Skeletal muscle satellite cell (primary cell): ENCODE data around the gene PPP2R2B.

Experiments used
- H3K27me3 ChIP-seq: 2 replicates; pipeline ENCODE4 v1.7.0; 2013; ENCODE audit warnings: low read length; ENCODE audit not compliant: control insufficient read depth, insufficient read depth
- H3K36me3 ChIP-seq: 2 replicates; pipeline ENCODE4 v1.7.0; 2013; ENCODE audit warnings: mild to moderate bottlenecking, control low read depth, low read length; ENCODE audit not compliant: insufficient read depth
- H3K4me1 ChIP-seq: 2 replicates; pipeline ENCODE4 v1.7.0; 2013; ENCODE audit warnings: low read length; ENCODE audit not compliant: control insufficient read depth, insufficient read depth
- H3K4me2 ChIP-seq: 2 replicates; pipeline ENCODE4 v1.7.0; 2013; ENCODE audit warnings: mild to moderate bottlenecking, low read length
- H3K4me3 ChIP-seq: 2 replicates; pipeline ENCODE4 v1.7.0; 2013; ENCODE audit warnings: low read length
- H3K9ac ChIP-seq: 2 replicates; pipeline ENCODE4 v1.7.0; 2013; ENCODE audit warnings: mild to moderate bottlenecking, low read depth, low read length, moderate library complexity
- H3K9me3 ChIP-seq: replicated peaks from 2 replicates; pipeline ENCODE4 v1.7.0; 2013; ENCODE audit warnings: mild to moderate bottlenecking, control low read depth, low read length

The PPP2R2B gene

DNA sequence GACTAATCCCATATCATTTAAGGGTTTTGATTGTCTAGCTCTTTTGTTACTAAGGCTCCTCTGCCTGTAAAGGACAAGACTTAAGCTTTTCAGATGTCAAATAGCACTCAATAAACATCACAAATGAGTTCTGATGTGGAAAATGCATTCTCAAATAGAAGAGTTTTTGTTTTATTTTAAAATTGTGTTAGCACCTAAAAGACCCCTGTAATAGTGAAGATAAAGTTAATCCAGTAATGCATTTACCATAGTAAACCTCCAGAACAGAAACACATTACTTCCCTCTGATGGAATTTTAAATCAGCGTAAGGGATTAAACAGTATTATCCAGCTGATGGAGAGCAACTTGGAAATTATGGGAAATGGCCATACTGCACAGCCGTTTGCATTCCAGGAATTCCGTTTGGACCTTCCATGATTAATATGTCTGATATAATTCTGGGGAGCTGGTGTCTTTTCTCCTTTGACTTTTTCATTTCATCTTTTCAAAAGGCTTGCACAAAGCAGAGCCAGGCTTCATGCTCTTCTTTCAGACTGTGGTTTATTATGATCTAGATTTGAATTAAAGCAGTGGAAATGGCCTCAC, 105.6 kb downstream of the PPP2R2B start:
- Histone ChIP-seq H3K9ac (no peak overlapping the region), H3K4me3 (no peak overlapping the region), H3K4me1 (no peaks in the 10 kb centered on the region), H3K9me3 (no peaks in the 10 kb centered on the region), H3K27me3 (no peaks in the 10 kb centered on the region), H3K4me2 (no peak overlapping the region), H3K36me3 (no peaks in the 10 kb centered on the region)

DNA sequence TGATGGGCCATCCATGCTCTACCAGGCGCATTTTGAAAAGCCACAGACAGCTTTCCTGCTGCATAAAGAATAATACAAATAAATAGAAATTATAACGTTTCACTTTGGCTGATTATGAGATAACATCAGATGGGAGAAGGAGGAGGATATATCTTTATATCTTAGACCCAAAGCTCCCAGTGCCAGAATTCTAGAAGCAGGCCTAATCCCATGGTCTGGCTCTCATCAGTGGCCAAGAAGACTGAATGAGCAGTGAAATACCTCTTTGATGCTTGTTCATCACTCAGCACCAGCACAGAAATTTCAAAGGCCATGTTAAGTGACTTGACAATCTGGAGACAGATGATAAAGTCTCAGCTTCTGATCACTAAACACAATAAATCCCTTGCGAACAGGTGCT, 107.6 kb downstream of the PPP2R2B start:
- Histone ChIP-seq H3K4me2 (no peak overlapping the region), H3K9ac (no peak overlapping the region), H3K36me3 (no peaks in the 10 kb centered on the region), H3K4me3 (no peak overlapping the region), H3K9me3 (no peaks in the 10 kb centered on the region), H3K27me3 (no peaks in the 10 kb centered on the region), H3K4me1 (no peaks in the 10 kb centered on the region)

DNA sequence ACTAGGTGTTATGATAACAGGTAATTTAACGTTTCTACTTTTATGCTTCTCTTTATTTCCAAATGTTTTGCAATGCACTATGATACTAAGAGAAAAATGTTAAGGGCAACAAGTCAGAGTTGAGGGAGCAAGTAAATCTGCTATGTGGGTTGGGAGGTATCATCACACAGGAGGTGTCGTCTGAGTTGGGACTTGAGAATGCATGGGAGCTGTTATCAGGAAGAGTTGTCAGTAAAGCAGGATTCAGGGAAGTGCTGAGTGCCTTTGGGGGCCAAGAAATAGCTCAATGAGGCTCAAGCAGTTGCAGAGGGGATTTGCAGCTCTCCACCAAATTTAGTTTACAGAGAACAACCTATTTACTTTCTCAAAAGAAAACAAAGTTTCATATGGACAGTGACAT, 108.0 kb downstream of the PPP2R2B start:
- Histone ChIP-seq H3K27me3 (no peaks in the 10 kb centered on the region), H3K36me3 (no peaks in the 10 kb centered on the region), H3K4me1 (no peaks in the 10 kb centered on the region), H3K4me2 (no peak overlapping the region), H3K9ac (no peak overlapping the region), H3K4me3 (no peak overlapping the region), H3K9me3 (no peaks in the 10 kb centered on the region)

DNA sequence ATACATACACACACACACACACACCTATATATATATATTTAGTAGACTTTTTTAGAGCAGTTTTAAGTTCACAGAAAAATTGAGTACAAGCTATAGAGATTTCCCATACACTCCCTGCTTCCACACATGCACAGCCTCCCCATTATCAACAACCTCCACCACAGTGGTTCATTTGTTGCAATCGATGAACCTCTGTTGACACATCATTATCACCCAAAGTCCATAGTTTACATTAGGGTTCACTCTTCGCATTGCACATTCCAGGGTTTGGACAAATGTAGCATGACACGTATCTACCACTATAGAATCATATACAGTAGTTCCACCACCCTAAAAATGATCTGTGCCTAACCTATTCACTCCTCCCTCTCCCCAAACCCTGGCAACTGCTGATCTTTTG, 111.0 kb downstream of the PPP2R2B start:
- H3K4me1 ChIP-seq = no peaks in the 10 kb centered on the region
- H3K9me3 ChIP-seq = no peaks in the 10 kb centered on the region
- H3K4me2 ChIP-seq = no peak overlapping the region
- no peaks in the 10 kb centered on the region for H3K36me3 ChIP-seq
- no peaks in the 10 kb centered on the region for H3K27me3 ChIP-seq
- no peak overlapping the region for H3K4me3 ChIP-seq
- H3K9ac ChIP-seq = no peak overlapping the region

GRCh38 chr5:146766013-146766412, 112.5 kb downstream of the PPP2R2B start:
- no peaks in the 10 kb centered on the region for H3K36me3 ChIP-seq
- no peaks in the 10 kb centered on the region for H3K9me3 ChIP-seq
- no peak overlapping the region for H3K4me2 ChIP-seq
- no peak overlapping the region for H3K9ac ChIP-seq
- H3K27me3 ChIP-seq = no peaks in the 10 kb centered on the region
- H3K4me3 ChIP-seq = no peak overlapping the region
- no peaks in the 10 kb centered on the region for H3K4me1 ChIP-seq

- H3K9me3 ChIP-seq = no peaks in the 10 kb centered on the region
- H3K4me2 ChIP-seq = no peak overlapping the region
- H3K4me1 ChIP-seq = no peaks in the 10 kb centered on the region
- no peaks in the 10 kb centered on the region for H3K27me3 ChIP-seq
- no peaks in the 10 kb centered on the region for H3K36me3 ChIP-seq
- no peak overlapping the region for H3K4me3 ChIP-seq
- H3K9ac ChIP-seq = no peak overlapping the region
Observed at GRCh38 chr5:146765089-146765832, 113.3 kb downstream of the PPP2R2B start.

DNA sequence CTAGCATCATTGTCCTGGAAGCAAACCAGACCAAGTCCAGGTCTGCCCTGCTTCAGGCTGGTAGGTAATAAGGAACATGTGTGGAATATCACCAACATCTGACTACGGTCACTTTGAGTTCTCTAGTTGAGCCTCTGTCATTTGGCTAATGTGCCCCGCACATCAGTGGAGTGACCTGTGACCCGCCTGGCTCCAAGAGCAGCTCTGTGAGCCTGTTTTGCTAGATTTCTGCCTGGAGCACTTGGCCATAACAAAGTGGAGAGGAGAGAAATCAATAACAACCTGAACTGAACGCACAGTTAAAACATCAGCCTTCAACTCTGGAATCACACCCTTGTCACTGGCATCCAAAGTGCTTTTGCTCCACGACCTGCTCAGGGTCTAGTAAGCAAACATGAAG, 115.7 kb downstream of the PPP2R2B start:
- Histone ChIP-seq H3K36me3 (no peaks in the 10 kb centered on the region), H3K4me2 (no peak overlapping the region), H3K9me3 (no peaks in the 10 kb centered on the region), H3K4me3 (no peak overlapping the region), H3K9ac (no peak overlapping the region), H3K27me3 (no peaks in the 10 kb centered on the region), H3K4me1 (no peaks in the 10 kb centered on the region)

- H3K36me3 ChIP-seq = no peaks in the 10 kb centered on the region
- H3K9me3 ChIP-seq = no peaks in the 10 kb centered on the region
- no peak overlapping the region for H3K4me2 ChIP-seq
- no peaks in the 10 kb centered on the region for H3K27me3 ChIP-seq
- H3K9ac ChIP-seq = no peak overlapping the region
- H3K4me3 ChIP-seq = no peak overlapping the region
- no peaks in the 10 kb centered on the region for H3K4me1 ChIP-seq
Observed at GRCh38 chr5:146761811-146762210, 116.7 kb downstream of the PPP2R2B start.

GRCh38 chr5:146758938-146759337, 119.6 kb downstream of the PPP2R2B start:
- no peak overlapping the region for H3K4me3 ChIP-seq
- H3K9ac ChIP-seq = no peak overlapping the region
- H3K36me3 ChIP-seq = no peaks in the 10 kb centered on the region
- no peaks in the 10 kb centered on the region for H3K4me1 ChIP-seq
- no peaks in the 10 kb centered on the region for H3K27me3 ChIP-seq
- no peaks in the 10 kb centered on the region for H3K9me3 ChIP-seq
- no peak overlapping the region for H3K4me2 ChIP-seq

GRCh38 chr5:146758076-146758475, 120.5 kb downstream of the PPP2R2B start:
- Histone ChIP-seq H3K9ac (no peak overlapping the region), H3K9me3 (no peaks in the 10 kb centered on the region), H3K4me1 (no peaks in the 10 kb centered on the region), H3K4me2 (no peak overlapping the region), H3K27me3 (no peaks in the 10 kb centered on the region), H3K36me3 (no peaks in the 10 kb centered on the region), H3K4me3 (no peak overlapping the region)

GRCh38 chr5:146756546-146756945, 122.0 kb downstream of the PPP2R2B start:
- no peak overlapping the region for H3K9ac ChIP-seq
- H3K4me2 ChIP-seq = no peak overlapping the region
- no peaks in the 10 kb centered on the region for H3K27me3 ChIP-seq
- no peaks in the 10 kb centered on the region for H3K9me3 ChIP-seq
- H3K4me1 ChIP-seq = no peaks in the 10 kb centered on the region
- no peaks in the 10 kb centered on the region for H3K36me3 ChIP-seq
- no peak overlapping the region for H3K4me3 ChIP-seq

DNA sequence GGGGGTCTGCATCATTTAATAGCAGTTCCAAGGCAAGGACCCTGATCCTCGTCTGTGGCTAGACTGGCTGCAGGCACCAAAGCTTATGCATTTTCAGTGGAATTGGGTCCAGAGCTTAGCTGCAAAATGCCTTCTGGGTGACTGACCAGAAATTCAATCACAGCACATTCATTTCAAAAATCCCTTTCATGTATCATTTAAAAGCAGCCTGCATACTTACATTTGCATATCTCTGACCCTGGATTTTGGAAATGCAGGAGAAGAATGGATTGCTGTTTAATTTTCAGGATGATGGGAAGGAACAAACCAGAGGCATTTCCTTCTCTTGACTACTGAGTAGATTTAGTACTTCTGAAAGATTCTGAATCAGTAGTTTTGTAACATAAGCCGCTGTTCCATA, 122.8 kb downstream of the PPP2R2B start:
- Histone ChIP-seq H3K36me3 (no peaks in the 10 kb centered on the region), H3K4me2 (no peak overlapping the region), H3K4me1 (peaks cover under 1% of the 10 kb centered on the region), H3K27me3 (no peaks in the 10 kb centered on the region), H3K4me3 (no peak overlapping the region), H3K9ac (no peak overlapping the region), H3K9me3 (no peaks in the 10 kb centered on the region)
